ENCODE data around the gene C11orf21. TPM values are rescaled to one million over a fixed set of nuclear protein-coding genes. Genes with fewer than 3 reads are reported as not detected.

Gene C11orf21
- total and polyA plus RNA-seq, 5 experiments from 2014 or later, result 13.6 to 115 (median 20.2) TPM

DNA sequence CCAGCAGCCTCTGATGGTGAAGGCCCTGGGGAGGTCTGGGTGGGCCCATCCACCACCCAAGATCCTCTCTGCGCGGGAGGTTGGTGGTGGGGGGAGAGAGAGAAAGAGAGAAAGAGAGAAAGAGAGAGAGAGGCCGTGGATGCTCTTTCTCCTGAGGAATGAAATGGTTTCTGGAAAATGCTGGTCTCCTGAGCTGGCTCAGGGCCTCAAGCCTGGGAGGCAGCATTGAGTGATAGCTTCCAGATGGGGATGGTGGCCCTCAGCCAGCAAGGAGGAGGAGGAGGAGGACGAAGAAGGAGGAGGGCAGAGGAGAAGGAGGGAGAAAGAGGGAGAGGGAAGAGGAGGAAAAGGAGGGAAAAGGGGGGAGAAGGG, 4.7 kb upstream of the C11orf21 start:
- DNase-seq, result no peak
- H3K4me1 Mint-ChIP-seq, result peaks cover 28 to 67% (median 48%) of the 10 kb centered on the region in 4 donors
- H3K4me3 Mint-ChIP-seq, result peak overlapping the region; percentile 81 to 98 (median 93)
- H3K27ac Mint-ChIP-seq, result peak overlapping the region; percentile 74 to 98 (median 92)
- H3K9me3 Mint-ChIP-seq, result no peaks in the 10 kb centered on the region
- POLR2A ChIA-PET, result interaction anchor here (0.6 to 10.9 kb wide), 10 partner anchors 9 to 1445 kb away, joined by 3 to 113 read pairs (median 6); partner anchors contain the start of genes CD81 and TSSC4
- ATAC-seq, result no peak
- H3K36me3 Mint-ChIP-seq, result peaks cover 0 to 5% (median 4%) of the 10 kb centered on the region in 3 donors
- no peaks in the 10 kb centered on the region for H3K27me3 Mint-ChIP-seq

DNA sequence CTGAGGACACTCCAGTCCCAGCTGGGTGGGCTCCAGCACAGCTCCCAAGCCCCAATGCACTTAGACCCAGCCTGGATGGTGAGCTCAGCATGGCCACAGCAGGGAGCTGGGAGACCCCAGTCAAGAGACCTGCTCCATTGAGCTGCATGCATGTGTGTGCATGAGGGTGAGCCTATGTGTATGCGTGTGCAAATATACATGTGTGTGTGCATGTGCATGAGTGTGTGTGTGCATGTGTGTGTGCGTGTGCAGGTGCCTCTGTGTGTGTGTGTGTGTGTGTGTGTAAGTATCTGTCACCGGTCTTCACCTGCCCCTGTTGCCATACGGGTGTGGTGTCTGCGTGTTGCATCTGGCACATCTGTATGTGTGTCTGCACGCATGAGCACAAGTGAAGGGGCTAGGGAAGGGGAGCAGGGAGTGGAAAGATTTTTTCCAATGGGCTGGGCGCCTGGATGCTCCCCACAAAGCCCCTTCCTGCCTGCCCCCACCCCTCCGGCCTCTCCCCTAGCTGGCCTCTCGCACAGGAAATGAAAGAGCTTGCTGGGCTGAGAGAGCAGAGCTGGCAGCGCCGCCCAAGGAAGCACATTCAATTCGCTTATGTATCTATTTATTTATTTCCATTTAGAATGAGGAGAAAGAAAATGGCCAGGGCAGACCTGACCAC, 4.2 kb upstream of the C11orf21 start:
- peak in 4 of 10 donors; percentile 36 to 51 (median 46) for DNase-seq
- POLR2A ChIA-PET, result interaction anchor here (0.6 to 10.9 kb wide), 17 partner anchors 8 to 1446 kb away, joined by 3 to 113 read pairs (median 3); partner anchors contain the start of genes CD81 and TSSC4
- peak; percentile 1 to 6 for ATAC-seq
- H3K27ac Mint-ChIP-seq, result peak overlapping the region; percentile 74 to 98 (median 92)
- no peaks in the 10 kb centered on the region for H3K27me3 Mint-ChIP-seq
- peaks cover 0 to 5% (median 4%) of the 10 kb centered on the region in 3 donors for H3K36me3 Mint-ChIP-seq
- no peaks in the 10 kb centered on the region for H3K9me3 Mint-ChIP-seq
- H3K4me1 Mint-ChIP-seq, result peaks cover 26 to 67% (median 49%) of the 10 kb centered on the region in 4 donors
- peak overlapping the region; percentile 81 to 98 (median 93) for H3K4me3 Mint-ChIP-seq

DNA sequence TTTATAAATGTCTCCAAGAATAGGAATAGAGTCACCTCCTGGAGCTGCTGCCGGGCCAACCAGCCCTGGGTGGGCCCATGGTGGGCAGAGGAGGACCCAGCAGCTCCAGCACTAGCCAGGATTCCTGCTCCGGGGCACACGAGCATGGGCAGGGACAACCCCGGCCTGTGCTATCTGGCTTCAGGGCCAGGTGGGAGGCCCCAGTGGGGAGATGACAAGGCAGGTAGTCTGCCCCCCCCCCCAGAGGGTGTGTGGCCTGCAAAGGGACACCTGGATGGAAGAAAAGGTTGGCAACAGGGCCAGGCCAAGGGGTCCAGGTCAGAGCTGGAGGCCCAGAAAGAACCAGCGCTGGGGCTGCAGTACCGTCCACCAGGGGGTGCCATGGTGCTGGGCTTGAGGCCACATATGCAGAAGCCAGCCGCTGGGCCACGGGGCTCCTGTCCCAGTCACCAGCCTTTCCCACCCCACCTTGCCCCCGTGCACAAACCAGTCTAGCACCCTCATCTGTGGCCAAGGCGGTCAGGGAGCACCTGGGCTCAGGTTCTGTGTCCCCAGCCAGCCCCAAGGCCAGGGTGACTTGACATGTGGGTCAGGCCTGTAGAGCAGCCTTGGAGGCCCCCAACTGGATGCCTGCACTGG, 3.5 kb upstream of the C11orf21 start:
- Mint-ChIP-seq H3K4me3 (peak overlapping the region; percentile 81 to 98 (median 93)), H3K27me3 (no peaks in the 10 kb centered on the region), H3K4me1 (peaks cover 26 to 67% (median 51%) of the 10 kb centered on the region in 4 donors), H3K9me3 (no peaks in the 10 kb centered on the region), H3K27ac (peak overlapping the region; percentile 85 to 98 (median 94)), H3K36me3 (peaks cover 0 to 4% (median 4%) of the 10 kb centered on the region in 3 donors)
- ATAC-seq (peak; percentile 38 to 41), DNase-seq (peak; percentile 62 to 90 (median 78))
- POLR2A ChIA-PET, result interaction anchor here (0.6 to 10.9 kb wide), 18 partner anchors 8 to 710 kb away, joined by 3 to 113 read pairs (median 4); partner anchors contain the start of genes ASCL2, CD81 and TSSC4

DNA sequence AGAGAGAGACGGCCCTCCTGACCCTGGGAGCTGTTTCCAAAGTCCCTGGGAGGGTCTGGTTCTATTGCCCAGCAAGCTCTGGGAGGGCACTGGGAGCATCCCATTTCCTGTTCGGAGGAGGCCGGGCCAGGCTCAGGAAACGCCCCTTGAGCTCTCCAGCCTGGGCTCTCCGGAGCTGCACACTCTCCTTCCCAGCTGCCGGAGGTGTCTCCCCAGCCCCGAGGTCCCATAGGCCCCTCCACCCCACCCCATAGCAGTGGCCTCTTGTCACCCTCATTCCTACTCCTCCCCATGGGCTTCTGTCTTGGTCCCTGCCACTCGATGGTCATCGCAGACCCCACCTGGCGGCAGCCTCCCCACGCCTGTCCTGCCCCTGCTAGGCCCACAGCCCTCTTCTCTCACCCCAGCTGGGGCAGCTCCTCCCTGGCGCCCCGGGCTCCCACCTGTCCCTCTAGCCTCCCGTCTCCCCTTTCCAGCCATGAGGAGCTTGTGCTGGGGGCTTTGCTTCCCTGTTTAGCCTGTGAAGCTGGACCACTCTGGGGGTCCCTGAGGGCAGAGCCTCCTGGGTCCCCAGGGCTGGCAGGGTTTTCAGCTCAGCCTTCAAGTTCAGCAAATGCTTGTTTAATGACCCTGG, 2.9 kb upstream of the C11orf21 start:
- DNase-seq, result no peak
- Mint-ChIP-seq H3K36me3 (peaks cover 0 to 4% (median 4%) of the 10 kb centered on the region in 3 donors), H3K9me3 (no peaks in the 10 kb centered on the region)

DNA sequence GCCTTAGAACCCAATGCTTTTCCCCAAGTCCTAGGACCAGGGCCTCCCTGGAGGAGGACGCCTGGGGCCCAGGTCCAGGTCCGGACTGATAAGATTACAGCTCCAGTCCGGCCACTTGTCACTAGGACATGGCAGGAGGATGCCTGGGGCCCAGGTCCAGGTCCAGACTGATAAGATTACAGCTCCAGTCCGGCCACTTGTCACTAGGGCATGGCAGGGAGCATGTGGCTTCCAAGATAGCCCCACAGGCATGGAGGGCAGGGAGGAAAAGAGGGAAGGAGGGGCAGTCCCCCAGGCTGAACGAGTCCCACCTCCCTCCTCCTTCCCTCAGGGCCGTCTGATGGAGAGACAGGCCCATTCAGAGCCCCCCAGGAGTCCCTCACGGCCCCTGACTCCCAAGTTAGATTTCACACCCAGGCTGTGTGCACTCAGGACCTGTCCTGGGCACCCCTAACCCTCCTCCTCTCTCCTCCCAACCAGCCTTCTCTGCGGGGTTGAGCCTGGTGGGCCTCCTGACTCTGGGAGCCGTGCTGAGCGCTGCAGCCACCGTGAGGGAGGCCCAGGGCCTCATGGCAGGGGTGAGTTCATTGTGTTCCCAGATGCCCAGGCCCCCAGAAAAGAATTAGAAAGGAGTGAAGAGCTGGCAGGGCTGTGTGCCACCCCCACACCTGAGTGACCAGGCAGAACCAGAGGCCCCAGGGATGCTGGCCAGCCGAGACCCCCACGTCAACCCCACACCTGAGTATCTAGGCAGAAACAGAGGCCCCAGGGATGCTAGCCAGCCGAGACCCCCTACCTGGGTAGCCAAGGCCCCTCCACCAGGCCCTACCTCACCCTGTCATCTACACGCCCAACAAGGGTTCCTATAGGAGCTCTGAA, 2.1 kb upstream of the C11orf21 start:
- Mint-ChIP-seq H3K9me3 (no peaks in the 10 kb centered on the region), H3K4me1 (peaks cover 32 to 72% (median 60%) of the 10 kb centered on the region in 4 donors), H3K27ac (peak overlapping the region; percentile 34 to 96 (median 92)), H3K4me3 (peak overlapping the region; percentile 91 to 98 (median 94)), H3K27me3 (no peaks in the 10 kb centered on the region), H3K36me3 (peaks cover 0 to 4% (median 4%) of the 10 kb centered on the region in 3 donors)
- POLR2A ChIA-PET, result interaction anchor here (0.8 to 10.9 kb wide), 11 partner anchors 7 to 115 kb away, joined by 3 to 113 read pairs (median 16); partner anchors contain the start of genes ASCL2 and TSSC4
- no peak for DNase-seq
- ATAC-seq, result no peak

More for the DNA sequence above, 2.9 kb upstream of the C11orf21 start:
- Mint-ChIP-seq H3K27ac (peak overlapping the region in 9 of 10 donors; percentile 85 to 98 (median 95)), H3K4me1 (peaks cover 28 to 70% (median 53%) of the 10 kb centered on the region in 4 donors), H3K4me3 (peak overlapping the region; percentile 86 to 98 (median 93)), H3K27me3 (no peaks in the 10 kb centered on the region)
- no peak for ATAC-seq
- POLR2A ChIA-PET, result interaction anchor here (0.6 to 10.9 kb wide), 13 partner anchors 9 to 711 kb away, joined by 3 to 113 read pairs (median 6); partner anchors contain the start of genes ASCL2, CD81 and TSSC4

DNA sequence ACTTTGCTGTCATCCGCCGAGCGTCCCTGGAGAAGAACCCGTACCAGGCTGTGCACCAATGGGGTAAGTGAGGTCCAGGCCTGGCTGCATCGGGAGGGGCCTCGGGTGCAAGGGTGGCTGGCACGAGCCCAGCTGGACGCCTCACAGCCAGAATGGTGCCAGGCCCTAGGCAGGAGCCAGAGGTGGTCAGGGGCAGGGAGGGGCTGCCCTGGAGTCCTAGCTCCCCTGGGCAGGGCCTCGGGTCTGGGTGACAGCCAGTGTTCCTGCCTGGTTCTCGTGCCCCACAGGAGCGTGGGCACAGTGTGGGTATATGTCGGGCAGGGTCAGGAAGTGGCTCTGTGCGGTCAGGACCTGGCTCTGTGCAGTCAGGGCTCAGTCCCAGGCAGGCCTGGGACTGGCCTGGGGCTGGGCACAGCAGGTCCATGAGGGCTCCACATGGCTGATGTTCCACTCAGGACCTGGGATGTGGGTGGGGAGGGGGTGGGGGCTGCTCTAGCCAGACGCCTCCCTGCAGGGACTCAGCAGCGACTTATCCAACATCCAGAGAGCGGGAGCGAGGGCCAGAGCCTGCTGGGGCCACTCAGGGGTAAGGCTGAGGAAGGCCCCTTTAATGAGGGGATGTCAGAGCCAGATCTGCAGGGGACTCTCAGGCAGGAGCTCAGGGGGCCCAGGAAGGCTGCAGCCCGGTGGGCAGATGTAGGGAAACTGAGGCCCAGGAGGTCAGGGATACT, 1.3 kb upstream of the C11orf21 start:
- H3K27me3 Mint-ChIP-seq, result no peaks in the 10 kb centered on the region
- peaks cover 37 to 77% (median 66%) of the 10 kb centered on the region in 4 donors for H3K4me1 Mint-ChIP-seq
- peaks cover 0 to 4% (median 4%) of the 10 kb centered on the region in 3 donors for H3K36me3 Mint-ChIP-seq
- POLR2A ChIA-PET, result interaction anchor here (0.6 to 10.9 kb wide), 15 partner anchors 8 to 1508 kb away, joined by 3 to 113 read pairs (median 7); partner anchors contain the start of genes ASCL2 and TSSC4
- no peak for ATAC-seq
- peak overlapping the region; percentile 91 to 98 (median 94) for H3K4me3 Mint-ChIP-seq
- H3K27ac Mint-ChIP-seq, result peak overlapping the region; percentile 77 to 96 (median 94)
- H3K9me3 Mint-ChIP-seq, result no peaks in the 10 kb centered on the region
- peak in 2 of 10 donors; percentile 15 to 17 for DNase-seq

DNA sequence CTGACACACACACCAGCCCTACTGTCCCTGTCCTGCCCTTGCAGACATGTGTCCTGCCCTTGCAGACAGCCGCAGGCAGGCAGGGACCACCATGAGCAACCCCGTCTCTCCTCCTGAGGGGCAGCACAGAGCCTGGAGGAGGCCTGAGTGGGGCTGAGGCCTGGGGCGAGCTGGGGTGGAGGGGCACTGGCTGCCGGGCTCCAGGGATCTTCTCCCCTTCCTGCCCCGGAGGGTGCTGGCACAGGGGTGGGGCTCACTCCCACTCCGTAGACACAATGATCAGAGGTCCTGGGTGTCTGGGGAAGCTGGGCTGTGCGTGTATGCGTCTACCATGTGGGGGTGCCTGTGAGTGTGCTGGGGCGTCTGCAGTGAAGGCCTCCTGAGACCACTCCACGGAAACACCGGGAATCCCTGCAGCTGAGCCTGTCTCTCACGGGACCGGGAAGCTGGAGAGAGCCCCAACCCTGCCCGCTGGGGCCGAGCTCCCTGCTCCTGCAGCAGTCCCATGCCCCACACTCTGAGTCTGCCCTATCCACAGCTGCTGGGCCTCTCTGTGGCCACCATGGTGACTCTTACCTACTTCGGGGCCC, 683 bp upstream of the C11orf21 start:
- peak; percentile 35 to 40 for ATAC-seq
- no peaks in the 10 kb centered on the region for H3K9me3 Mint-ChIP-seq
- H3K27ac Mint-ChIP-seq, result peak overlapping the region; percentile 77 to 96 (median 94)
- peak in 7 of 10 donors; percentile 30 to 54 (median 45) for DNase-seq
- H3K4me3 Mint-ChIP-seq, result peak overlapping the region; percentile 91 to 98 (median 94)
- H3K27me3 Mint-ChIP-seq, result no peaks in the 10 kb centered on the region
- POLR2A ChIA-PET, result interaction anchor here (0.6 to 10.9 kb wide), 18 partner anchors 8 to 1507 kb away, joined by 3 to 113 read pairs (median 6); partner anchors contain the start of genes ASCL2, CDKN1C and TSSC4
- peaks cover 35 to 79% (median 68%) of the 10 kb centered on the region in 4 donors for H3K4me1 Mint-ChIP-seq
- peaks cover 0 to 4% (median 3%) of the 10 kb centered on the region in 3 donors for H3K36me3 Mint-ChIP-seq

DNA sequence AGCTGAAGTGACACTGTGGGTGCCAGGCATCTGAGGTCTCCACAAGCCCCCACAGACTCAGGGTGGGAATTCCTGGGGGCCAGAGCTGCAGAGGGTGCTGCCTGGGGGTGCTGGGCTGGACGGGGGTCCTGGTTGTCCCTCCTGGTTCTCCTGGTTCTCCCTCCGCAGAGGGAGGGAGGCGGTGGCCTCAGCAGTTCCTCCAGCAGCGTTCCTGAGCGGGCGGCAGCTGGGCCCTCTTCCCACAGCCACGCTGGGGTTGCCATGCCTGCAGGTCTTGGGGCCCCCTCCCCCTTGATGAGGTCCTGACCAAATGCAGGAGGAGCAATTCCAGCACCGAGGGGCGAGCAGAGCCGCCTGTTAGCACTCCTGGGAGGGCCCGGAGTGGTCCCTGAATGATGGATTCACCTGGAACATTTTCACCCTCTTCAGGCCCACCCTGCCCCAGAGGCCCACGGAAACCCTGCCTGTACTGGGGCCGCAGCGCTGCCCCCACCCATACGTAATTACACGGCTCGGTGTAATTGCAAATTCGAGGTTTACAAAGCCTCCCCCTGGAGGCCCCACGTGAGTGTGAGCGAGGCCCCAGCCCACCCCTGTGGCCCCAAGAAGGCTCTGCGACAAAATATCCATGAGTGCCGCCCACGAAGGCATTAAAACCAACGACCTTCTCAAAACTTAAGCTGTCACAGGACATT, 635 bp downstream of the C11orf21 start:
- Mint-ChIP-seq H3K27ac (peak overlapping the region; percentile 85 to 96 (median 95)), H3K36me3 (peaks cover 0 to 9% (median 2%) of the 10 kb centered on the region in 3 donors), H3K4me3 (peak overlapping the region; percentile 91 to 98 (median 94)), H3K4me1 (peaks cover 32 to 76% (median 66%) of the 10 kb centered on the region in 4 donors), H3K9me3 (no peaks in the 10 kb centered on the region), H3K27me3 (no peaks in the 10 kb centered on the region)
- POLR2A ChIA-PET, result interaction anchor here (0.6 to 10.9 kb wide), 26 partner anchors 7 to 713 kb away, joined by 3 to 113 read pairs (median 4); partner anchors contain the start of genes ASCL2, CD81, CDKN1C and TSSC4
- ATAC-seq (peak; percentile 20 to 23), DNase-seq (peak in 7 of 10 donors; percentile 20 to 53 (median 41))

DNA sequence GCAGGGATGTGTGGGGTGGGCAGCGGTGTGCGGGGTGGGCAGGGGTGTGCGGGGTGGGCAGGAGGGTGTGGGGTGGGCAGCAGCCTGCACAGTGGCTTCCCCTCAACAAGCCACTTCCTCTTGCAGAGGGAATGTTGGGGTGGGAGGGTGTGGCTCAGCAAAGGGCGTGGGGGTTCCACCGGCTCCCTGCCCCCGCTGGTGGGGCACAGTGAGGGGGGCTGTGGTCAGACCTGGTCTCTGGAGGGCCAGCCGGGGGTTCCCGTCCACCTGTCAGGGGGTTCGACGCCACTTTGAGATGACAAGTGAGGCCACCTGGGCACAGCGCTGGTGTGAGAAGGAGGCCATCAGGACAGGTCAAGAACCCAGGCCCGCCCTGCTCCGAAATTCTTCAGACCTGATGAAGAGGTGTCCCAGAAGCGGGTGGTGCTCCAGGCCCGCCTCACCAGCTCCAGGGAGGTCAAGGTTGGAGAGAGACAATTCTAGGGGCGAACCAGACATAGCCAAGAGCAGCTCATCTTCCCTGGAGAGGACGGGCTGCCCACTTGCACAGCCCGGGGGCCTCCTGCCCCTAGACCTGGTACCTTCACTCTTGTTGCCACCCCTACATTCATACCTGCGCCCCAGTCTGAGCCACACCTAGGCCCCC, 1.3 kb downstream of the C11orf21 start:
- ATAC-seq, result peak; percentile 27 to 47

More for the DNA sequence above, 1.3 kb downstream of the C11orf21 start:
- Mint-ChIP-seq H3K4me3 (peak overlapping the region; percentile 91 to 98 (median 94)), H3K36me3 (peaks cover 0 to 9% (median 2%) of the 10 kb centered on the region in 3 donors), H3K4me1 (peaks cover 27 to 72% (median 64%) of the 10 kb centered on the region in 4 donors), H3K9me3 (no peaks in the 10 kb centered on the region), H3K27ac (peak overlapping the region; percentile 74 to 96 (median 95)), H3K27me3 (no peaks in the 10 kb centered on the region)
- POLR2A ChIA-PET, result interaction anchor here (0.7 to 10.9 kb wide), 13 partner anchors 10 to 542 kb away, joined by 3 to 113 read pairs (median 5); partner anchors contain the start of genes ASCL2, CD81 and TSSC4
- DNase-seq, result peak in 7 of 10 donors; percentile 20 to 77 (median 54)
